WTC11 (cell line): ENCODE data around the gene DYSF.

Experiments used
- CBFB ChIP-seq: sonication (generic); formaldehyde crosslinking; IDR thresholded peaks from 2 replicates; pipeline ENCODE4 v1.8.1; 2022; ENCODE audit warnings: mild to moderate bottlenecking, low read depth, missing genetic modification reagents
- NR3C1 ChIP-seq: sonication (generic); formaldehyde crosslinking; conservative IDR thresholded peaks from 2 replicates; pipeline ENCODE4 v1.8.1; 2023; ENCODE audit warnings: low read depth, mild to moderate bottlenecking, missing genetic modification reagents
- TF ChIP-seq, protein P1 (sequence below): fragments of 200-600 bp; IDR thresholded peaks from 2 replicates; pipeline ENCODE4 v1.8.0; 2022; ENCODE audit warnings: antibody characterized with exemption
- TF ChIP-seq, protein P2 (sequence below): sonication (generic); formaldehyde crosslinking; IDR thresholded peaks from 2 replicates; pipeline ENCODE4 v1.8.1; 2022; ENCODE audit warnings: mild to moderate bottlenecking, moderate library complexity, missing genetic modification reagents

DNA sequence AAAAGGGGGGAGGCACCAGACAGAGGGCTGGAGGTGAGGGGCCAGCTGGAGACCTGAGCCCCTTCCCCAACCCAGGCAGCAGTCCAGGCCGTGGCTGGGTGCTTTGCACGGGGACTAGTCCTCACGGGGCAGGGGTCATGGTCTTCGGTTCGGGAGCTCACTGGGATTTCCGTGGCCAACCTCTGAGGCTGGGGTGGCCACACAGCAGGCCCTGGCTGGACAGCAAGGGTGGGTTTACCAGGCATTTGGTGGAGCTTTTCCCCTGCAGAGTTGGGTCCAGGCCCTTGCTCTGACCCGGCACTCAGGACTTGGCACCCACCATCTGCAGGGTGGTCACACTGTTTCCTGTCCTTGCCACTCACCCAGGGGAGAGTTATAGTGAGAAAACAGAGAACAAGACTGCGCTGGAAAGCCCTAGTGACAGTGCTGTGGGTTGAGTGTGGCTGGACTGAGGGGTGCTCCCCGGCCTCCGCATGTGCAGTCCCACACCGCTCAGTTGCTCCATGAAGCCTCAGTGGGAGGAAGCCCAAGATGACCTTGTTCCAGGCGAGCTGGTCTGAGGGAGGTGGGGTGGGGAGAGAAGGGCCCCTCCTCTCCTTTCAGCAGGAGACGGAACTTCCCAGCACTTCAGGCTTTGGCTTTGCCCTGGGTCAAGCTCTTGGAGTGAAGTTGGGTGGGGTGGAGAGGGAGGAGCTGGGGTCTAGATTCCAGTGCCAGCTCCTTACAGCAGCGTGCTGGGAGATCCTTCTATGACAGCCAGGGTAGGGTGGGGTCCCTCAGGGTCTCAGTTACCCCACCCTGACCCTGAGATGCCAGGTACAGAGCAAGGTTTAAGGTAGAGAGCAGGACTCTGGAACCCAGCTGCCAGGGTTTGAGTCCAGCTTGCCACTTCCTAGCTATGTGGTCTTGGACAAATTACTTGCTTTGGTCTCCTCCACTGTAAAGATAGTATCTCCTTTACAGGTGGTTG is 219.8 kb downstream of the DYSF start:
- TF ChIP-seq, protein P1, sequence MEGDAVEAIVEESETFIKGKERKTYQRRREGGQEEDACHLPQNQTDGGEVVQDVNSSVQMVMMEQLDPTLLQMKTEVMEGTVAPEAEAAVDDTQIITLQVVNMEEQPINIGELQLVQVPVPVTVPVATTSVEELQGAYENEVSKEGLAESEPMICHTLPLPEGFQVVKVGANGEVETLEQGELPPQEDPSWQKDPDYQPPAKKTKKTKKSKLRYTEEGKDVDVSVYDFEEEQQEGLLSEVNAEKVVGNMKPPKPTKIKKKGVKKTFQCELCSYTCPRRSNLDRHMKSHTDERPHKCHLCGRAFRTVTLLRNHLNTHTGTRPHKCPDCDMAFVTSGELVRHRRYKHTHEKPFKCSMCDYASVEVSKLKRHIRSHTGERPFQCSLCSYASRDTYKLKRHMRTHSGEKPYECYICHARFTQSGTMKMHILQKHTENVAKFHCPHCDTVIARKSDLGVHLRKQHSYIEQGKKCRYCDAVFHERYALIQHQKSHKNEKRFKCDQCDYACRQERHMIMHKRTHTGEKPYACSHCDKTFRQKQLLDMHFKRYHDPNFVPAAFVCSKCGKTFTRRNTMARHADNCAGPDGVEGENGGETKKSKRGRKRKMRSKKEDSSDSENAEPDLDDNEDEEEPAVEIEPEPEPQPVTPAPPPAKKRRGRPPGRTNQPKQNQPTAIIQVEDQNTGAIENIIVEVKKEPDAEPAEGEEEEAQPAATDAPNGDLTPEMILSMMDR, result no peak
- TF ChIP-seq NR3C1, result no peak
- TF ChIP-seq, protein P2, sequence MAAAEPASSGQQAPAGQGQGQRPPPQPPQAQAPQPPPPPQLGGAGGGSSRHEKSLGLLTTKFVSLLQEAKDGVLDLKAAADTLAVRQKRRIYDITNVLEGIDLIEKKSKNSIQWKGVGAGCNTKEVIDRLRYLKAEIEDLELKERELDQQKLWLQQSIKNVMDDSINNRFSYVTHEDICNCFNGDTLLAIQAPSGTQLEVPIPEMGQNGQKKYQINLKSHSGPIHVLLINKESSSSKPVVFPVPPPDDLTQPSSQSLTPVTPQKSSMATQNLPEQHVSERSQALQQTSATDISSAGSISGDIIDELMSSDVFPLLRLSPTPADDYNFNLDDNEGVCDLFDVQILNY (CRISPR knock-in tag), result no peak
- no peak for TF ChIP-seq CBFB
